NCI-H226 (cell line): ENCODE data around the gene DNMT1.
"Not testable (repeated sequence)": the region's sequence is repeated elsewhere in the genome, so short reads cannot be mapped to it uniquely, and the experiment has no call there.

Source experiments
- DNase-seq: peaks from one replicate; pipeline ENCODE4 v3.0.0-alpha.2; 2015

DNMT1 gene

GRCh38 chr19:10194500-10195198 is at the start of gene DNMT1:
Gene DNMT1 (minus strand): TSS chr19:10194953. CDS start chr19:10194899, 54 bp downstream.
- DNase-seq = peak; percentile 92

GRCh38 chr19:10243606-10244005 is 48.9 kb upstream of the DNMT1 start:
- DNase-seq = no peak

- not testable (repeated sequence) for DNase-seq
Observed at GRCh38 chr19:10241826-10242449, 47.2 kb upstream of the DNMT1 start.

- peak; percentile 53 for DNase-seq
Observed at GRCh38 chr19:10238172-10238783, 43.5 kb upstream of the DNMT1 start.

- no peak for DNase-seq
Observed at GRCh38 chr19:10237702-10238101, 42.9 kb upstream of the DNMT1 start.

GRCh38 chr19:10235409-10235808 is 40.7 kb upstream of the DNMT1 start:
- DNase-seq = not testable (repeated sequence)

DNA sequence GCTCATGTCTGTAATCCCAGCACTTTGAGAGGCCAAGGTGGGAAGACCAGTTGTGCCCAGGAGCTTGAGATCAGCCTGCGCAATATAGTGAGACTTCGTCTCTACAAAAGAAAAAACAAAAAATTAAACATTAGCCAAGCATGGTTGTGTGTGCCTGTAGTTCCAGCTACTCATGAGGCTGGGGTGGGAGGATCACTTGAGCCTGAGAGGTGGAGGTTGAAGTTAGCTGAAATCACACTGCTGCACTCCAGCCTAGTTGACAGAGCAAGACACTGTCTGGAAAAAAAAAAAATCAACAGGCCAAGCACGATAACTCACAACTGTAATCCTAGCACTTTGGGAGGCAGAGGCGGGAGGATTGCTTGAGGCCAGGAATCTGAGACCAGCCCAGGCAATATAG is 40.2 kb upstream of the DNMT1 start:
- no peak for DNase-seq

DNA sequence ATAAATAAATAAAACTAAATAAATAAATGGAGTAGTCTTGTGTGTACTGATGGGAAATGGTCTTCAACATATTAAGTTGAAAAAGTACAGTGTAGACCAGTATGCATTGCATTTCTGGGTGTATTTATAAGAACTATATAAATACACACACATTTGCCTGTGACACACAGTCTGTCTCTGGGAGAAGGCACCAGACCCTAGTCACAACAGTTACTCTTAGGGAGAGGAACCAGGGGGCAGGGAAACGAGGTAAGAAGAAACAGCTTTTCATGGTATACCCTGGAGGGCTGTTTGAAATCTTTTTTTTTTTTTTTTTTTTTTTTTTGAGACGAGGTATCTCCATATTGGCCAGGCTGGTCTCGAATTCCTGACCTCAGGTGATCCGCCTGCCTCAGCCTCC is 39.2 kb upstream of the DNMT1 start:
- DNase-seq = no peak

GRCh38 chr19:10231612-10232228 is 37.0 kb upstream of the DNMT1 start:
- no peak for DNase-seq

GRCh38 chr19:10230861-10231611 is 36.3 kb upstream of the DNMT1 start, which contains the start of gene S1PR2:
Gene S1PR2 (minus strand): TSS chr19:10231331. CDS start chr19:10224905, 6,426 bp downstream.
- no peak for DNase-seq

DNA sequence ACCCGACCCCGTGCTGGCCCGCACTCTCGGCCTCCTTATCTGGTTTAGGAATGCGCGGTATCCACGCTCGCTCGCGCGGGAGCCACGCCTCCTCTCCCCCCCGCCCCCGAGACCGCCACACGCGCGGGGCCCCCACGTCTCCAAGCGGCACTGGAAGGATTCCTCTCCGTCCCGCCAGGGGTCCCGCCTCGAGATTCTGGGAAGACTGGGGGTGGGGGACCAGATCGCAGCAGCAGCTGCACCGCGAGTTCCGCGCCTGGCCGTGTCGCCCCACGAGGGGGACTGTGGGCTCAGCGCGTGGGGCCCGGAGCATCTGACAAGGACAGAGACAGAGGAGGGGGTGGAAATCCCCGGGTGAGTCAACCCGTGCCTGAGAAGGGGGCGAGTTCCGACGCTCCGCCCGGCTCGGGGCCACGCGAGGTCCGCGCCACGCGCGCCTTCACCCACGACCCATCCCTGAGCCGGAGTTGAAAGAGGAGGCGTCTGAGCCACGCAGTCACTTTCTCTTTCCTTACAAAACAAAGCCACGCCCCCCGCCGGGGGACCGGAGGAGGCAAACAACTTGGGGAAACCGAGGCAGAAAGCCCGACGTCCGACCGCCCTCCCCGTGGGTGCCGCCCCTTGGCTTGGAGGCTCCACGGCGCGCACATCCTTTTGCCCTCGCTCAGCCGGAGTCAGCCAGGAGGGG is 35.6 kb upstream of the DNMT1 start:
- DNase-seq = no peak

GRCh38 chr19:10228920-10229319 is 34.2 kb upstream of the DNMT1 start:
- no peak for DNase-seq

GRCh38 chr19:10228393-10228792 is 33.6 kb upstream of the DNMT1 start:
- DNase-seq = no peak

DNA sequence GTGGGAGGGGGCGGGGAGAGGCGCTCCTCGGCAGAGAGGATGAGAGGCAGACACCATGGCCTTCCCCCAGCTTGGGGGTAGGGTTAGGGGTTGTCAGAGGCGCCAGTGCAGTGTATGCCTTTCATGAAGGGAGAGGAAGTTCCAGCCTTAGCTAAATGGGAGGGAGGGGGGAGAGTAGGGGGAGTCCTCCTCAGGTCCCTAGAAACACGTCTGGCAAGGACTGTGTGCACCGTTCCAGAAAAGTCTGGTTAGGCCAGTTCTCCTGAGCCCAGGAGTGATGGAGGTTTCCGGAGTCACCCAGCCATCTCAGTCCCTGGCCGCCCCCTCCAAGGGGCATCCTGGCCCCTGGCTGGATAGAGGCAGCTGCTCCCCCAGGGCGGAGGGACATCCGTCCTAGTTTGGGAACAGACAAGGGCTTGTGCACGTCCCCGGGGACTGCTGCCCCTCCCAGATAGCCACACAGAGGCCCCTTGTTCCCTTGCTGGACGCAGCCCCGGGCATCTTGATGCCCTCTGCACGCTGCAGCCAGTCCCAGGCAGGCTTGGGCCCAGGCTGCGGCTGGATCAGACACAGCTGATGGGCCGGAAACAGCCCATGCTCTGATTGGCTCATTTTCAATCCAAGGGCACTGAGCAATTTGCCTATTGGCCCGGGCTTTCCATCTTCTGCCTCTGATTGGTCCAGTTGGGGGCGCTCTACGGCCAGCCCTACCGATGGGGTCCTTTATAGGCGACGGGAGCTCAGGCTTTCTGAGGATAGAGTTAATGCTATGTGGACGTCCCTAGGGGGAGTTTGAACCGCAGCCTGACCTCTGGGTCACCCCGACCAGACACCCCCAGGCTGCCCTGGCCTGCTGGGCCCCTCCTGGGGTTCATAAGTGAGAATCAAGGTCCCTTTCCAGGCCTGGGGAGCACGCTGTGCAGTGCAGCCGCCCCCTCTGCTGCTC is 32.5 kb upstream of the DNMT1 start:
- no peak for DNase-seq

DNA sequence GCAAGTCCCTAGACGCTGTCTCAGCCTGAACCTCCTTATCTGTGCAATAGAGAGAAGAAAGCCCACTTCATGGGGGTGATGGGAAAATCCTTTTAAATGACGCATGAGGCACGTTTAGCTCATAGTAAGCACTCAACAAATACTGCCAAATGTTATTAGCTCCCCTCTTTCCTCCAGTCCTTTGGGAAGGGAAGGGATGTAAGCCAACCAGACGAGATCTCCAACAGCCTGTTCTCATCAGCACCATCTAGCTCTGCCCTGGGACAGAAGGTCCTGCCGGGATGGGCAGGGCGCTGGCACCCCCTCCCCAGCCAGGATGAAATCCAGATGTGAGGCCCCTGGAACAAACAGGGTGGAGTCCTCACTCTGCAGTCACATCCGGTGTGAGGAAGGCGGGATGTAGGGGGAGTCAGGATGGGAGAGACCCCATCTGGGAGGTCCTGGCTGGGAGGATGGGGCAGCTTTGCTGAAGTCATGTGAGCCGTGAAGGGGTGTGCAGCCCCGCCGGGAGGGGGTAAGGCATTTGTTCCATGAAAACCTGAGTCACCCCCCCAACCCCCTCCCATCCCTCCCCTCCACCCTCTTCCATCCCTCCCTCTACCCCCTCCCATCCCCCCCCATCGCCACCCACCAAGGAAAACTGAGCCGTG is 31.7 kb upstream of the DNMT1 start:
- DNase-seq = no peak

DNA sequence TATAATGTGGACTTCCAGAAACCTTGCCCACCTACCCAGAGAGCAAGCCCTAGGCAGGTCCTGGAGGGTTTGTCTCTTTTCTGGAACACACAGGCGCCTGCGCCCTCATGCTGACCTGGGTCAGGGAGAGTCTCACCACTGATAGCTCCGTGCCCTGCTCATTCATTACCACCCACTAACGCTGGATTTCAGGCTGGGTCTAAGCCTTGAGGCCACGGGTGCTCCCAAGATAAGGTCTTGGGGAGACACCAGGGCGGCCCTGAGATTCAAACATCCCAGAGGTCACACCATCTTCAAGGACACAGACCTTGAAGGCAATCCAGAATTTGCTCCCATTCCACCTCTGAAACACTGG is 31.2 kb upstream of the DNMT1 start:
- no peak for DNase-seq

GRCh38 chr19:10224337-10224736 is 29.6 kb upstream of the DNMT1 start:
- no peak for DNase-seq

GRCh38 chr19:10223488-10224213 is 28.9 kb upstream of the DNMT1 start:
- no peak for DNase-seq

DNA sequence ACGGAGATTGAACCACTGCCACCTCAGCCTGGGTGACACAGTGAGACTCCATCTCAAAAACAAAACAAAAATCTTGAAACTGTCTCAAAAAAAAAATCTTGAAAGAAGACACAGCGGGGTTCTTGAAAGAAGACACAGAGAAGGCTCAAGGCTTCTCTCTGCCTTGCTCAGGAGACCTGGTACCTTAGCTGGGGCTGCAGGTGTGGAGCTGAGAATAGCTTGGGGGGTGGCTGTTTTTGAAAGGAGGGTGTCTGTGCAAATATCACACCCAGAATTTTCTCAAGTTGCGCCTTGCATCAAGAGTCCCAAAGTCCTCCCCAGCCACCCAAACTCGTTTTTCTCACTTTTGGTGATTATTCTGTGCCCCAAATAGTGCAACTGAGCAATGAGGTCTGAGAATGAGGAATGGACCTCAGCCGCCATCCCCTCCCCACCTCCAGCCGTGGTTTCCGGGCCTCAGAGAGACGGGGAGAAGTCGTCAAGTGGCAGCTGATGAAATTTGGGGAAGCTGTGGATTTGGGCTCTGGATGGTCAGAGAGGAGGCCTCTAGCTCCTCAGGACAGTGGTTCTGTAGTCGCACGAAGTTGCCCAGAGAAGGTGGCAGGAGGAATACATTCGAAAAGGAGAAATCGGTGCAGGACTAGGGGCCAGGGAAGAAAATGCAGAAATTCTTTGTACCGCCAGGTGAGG is 27.6 kb upstream of the DNMT1 start:
- DNase-seq = no peak
